GM21619 (cell line): Measurements from ENCODE around the gene MAP1B.

Experiments used
- ATAC-seq: cut with Tn5 transposase; IDR thresholded peaks from one replicate; pipeline ENCODE4 v1.9.1; 2021; ENCODE audit not compliant: unreplicated experiment

The MAP1B gene

DNA sequence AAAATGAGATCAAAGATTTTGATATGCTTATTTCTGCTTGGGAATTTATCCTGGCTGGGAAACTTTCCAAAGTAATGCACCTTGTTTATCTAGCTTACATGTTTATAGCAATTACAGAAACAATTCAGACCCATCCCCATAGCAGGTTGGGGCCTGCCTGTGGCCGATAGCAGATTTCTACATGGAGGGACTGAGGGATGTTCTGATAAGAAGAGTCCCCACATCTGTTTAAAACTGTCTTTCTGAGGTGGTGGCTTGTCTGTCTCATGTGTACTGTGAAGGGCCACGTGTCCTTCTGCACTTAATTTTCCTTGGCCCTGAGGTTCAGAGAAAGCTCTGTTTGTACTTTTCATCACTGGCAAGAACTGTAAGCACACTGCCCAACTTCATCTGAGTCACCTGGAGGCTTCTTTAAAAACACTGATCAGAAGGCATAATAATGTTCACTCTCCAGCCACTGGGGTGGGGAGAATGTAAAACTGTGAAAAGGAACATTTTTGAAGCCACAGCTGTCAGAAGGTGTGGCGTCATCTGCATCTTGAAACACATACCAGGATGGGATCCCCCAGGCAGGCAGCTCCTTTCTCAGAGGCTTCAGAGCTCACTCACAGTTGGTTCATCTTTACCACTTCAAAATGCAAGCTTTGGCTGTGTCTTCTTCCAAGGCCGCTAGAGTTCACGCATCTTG lies 80.3 kb downstream of the MAP1B start:
- no peak for ATAC-seq

DNA sequence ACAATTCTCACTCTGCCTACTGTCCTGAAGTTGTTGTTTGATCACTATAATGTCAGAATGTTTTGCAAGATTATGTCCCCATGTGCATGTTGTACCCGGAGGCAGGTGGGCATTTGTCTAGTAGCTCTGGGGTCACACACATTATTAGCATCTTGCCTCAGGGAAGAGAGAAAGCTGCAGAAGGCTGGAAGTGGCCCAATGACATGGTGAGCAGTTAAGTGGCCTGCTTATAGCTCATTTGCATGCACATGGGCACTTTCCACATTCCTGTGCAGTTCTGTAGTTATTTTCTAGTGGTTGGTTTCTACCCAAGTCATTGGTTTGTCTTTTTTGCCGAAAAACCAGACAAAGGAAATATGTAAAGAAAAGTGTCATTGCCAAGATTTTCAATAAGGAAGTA lies 80.9 kb downstream of the MAP1B start:
- no peak for ATAC-seq

- ATAC-seq: no peak
These were observed 81.9 kb downstream of the MAP1B start for GRCh38 chr5:72189146-72189545.

DNA sequence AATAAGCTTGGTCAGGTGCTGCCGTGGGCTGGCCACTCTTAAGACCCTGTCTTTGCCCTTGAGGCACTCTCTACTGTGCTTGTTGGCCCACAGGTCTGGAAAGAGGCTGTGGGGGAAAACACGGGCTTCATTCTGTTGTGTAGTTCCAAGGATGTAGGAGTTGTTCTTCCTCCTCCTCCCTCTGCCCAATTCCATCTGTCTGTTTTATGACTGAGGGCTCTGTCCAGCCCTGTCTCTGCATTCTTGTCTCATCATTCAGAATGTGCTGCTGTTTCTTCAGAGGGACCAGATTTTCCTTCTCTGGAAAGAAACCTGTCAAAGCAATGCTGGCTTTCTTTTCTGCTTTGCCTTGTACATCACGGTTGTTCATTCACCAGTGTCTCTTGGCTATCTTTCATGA lies 84.1 kb downstream of the MAP1B start:
- ATAC-seq: no peak

DNA sequence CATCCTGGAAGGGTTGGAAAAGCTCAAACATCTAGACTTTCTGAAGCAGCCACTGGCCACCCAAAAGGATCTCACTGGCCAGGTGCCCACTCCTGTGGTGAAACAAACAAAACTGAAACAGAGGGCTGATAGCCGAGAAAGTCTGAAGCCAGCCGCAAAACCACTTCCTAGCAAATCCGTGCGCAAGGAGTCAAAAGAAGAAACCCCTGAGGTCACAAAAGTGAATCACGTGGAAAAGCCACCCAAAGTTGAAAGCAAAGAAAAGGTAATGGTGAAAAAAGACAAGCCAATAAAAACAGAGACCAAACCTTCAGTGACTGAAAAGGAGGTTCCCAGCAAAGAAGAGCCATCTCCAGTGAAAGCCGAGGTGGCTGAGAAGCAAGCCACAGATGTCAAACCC lies 87.6 kb downstream of the MAP1B start:
- peak; percentile 97 for ATAC-seq

GRCh38 chr5:72195581-72195980 lies 88.3 kb downstream of the MAP1B start:
- ATAC-seq: no peak

DNA sequence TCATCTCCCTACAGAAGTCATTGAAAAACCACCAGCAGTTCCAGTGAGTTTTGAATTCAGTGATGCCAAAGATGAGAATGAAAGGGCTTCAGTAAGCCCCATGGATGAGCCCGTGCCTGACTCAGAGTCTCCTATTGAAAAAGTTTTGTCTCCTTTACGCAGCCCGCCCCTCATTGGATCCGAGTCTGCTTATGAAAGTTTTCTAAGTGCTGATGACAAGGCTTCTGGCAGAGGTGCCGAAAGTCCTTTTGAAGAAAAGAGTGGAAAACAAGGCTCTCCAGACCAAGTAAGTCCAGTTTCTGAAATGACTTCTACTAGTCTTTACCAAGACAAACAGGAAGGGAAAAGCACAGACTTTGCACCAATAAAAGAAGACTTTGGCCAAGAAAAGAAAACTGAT lies 90.1 kb downstream of the MAP1B start:
- no peak for ATAC-seq

DNA sequence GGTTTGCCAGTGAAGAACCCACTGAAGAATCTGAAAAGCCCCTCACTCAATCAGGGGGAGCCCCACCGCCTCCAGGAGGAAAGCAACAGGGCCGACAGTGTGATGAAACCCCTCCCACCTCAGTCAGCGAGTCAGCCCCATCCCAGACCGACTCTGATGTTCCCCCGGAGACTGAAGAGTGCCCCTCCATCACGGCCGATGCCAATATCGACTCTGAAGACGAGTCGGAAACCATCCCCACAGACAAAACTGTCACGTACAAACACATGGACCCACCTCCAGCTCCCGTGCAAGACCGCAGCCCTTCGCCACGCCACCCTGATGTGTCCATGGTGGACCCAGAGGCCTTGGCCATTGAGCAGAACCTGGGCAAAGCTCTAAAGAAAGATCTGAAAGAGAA lies 92.4 kb downstream of the MAP1B start:
- ATAC-seq: no peak

GRCh38 chr5:72202331-72202825 lies 95.1 kb downstream of the MAP1B start:
- ATAC-seq: no peak

- no peak for ATAC-seq
These were observed 96.1 kb downstream of the MAP1B start for GRCh38 chr5:72203251-72203845.

DNA sequence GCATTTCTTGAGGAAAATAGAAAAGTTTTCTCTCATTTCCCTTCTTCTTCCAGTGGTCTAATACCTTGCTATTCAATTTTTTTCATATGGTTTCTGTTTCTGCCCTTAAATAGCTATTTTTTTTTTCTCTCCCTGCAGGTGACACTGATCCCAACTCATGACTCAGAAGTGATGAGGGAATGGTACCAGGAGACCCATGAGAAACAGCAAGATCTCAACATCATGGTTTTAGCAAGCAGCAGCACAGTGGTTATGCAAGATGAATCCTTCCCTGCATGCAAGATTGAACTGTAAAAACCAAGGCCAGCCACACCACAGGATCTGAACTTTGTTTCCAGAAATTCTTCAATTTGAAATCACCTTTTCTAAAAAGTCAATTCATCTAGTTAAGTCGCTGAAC lies 97.7 kb downstream of the MAP1B start:
- ATAC-seq: no peak

DNA sequence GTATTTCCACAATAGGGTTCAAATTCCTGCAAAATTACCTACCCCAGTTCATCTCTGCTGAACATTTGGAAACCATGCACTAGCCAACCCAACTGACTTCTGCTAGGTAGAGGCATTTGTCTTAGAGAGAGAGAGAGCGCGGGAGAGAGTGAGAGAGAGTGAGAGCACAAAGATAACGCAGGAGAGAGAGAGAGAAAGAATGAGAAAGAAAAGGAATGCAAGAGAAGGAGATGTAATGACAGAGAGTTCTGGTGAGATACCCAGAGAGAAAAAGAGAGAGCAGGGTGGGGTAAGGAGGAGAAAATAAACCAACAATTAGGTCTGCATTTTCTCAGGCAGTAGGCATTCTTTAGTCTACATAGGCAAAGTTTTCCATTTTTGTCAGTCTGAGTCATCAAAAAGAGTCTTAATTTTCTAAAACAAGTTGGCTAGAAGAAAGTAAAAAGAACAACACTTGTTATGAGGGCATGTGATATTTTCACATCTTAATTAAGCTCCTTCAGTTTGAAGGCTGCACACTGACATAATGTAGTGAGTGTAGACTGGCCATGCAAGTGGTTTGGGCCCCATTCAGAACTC lies 98.2 kb downstream of the MAP1B start:
- no peak for ATAC-seq

DNA sequence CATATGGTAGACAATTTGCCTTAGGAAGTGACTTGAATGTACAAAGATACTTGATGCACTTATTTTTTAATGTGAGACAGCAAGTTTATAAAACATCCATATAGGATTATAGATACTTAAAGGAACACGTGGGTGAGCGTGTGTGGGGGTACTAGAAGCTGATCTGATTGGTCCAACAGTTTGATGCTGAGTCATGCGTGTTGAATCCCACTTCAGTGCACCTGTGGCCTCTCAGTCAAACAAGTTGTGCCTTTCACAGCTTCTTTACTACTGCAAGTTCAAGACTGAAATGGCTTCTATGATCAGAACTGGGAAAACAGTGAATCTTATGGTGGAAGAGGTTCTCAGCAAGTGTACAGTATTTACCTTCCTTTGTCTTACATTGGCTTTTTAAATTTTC lies 98.9 kb downstream of the MAP1B start:
- no peak for ATAC-seq

- no peak for ATAC-seq
These were observed 99.7 kb downstream of the MAP1B start for GRCh38 chr5:72206994-72207393.

- no peak for ATAC-seq
These were observed 101.2 kb downstream of the MAP1B start for GRCh38 chr5:72208324-72208926.

- ATAC-seq: no peak
These were observed 102.2 kb downstream of the MAP1B start for GRCh38 chr5:72209147-72210115.

DNA sequence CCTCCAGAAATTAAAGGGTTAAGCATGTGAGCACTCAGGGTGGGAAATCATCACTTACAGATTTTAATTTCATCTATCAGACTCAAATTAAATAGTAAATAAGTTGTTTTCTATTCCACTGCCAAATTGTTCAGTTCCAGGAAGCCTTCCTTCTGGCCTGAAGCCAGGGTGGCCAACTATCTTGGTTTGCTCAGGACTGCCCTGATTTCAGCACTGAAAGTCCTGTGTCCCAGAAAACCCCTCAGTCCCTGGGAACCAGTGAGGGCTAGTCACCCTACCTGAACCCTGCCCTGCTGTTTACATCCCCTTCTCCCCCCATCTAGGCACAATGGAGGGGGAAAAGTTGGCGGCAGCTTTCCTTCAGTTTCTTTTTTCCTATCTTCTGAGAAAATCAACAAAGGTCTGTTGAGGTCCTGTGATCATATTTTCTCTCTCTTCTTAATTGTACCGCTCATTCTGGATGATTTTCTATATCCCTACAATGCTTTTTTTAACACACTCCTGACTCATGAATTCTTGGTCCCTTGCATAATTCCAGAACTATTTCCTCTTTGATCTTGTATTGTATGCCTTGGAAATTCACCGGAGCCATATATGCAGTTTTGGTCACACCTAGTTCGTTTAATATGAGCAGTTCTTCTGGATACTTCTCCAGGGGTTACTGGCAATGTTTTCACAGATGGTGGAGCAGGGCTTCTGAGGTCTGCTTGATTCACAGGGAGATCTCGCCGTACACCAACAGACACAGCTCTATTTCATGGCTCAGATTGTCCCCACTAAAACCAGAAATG lies 103.8 kb downstream of the MAP1B start:
- ATAC-seq: no peak

DNA sequence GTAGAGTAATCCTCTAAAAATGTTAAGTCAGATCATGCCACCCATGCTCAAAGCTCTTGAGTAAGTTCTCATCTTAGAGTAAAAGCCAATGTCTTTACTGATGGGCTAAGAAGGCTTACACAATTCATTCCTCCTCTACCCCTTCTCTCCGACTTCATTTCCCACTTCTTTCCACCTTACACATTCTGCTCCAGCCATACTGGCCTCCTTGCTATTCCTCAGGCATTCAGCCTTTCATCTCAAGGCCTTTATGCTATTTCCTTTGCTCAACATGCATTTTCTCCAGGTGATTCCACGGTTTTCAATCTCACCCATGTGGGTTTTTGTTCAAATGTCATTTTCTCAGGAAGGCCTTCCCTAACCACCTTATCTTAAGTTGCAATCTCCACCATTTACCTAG lies 104.9 kb downstream of the MAP1B start:
- no peak for ATAC-seq

DNA sequence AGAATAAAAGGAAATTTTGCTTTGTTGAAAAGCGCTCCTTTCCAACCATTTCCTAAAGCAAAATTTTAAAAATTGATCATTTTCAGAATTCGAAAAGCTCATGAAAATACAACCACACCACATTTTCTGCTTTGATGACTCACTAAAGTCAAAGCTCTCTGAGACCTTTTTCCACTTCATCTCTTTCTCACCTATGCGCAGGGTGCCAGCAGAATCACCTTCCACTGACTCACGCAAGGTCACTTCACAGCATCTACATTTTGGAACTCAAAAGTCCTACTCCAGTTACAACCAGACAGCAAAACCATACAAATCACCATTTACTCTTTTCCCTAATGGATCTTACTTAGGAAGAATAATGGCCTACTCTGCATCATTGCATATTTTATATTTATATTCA lies 106.2 kb downstream of the MAP1B start:
- ATAC-seq: no peak

DNA sequence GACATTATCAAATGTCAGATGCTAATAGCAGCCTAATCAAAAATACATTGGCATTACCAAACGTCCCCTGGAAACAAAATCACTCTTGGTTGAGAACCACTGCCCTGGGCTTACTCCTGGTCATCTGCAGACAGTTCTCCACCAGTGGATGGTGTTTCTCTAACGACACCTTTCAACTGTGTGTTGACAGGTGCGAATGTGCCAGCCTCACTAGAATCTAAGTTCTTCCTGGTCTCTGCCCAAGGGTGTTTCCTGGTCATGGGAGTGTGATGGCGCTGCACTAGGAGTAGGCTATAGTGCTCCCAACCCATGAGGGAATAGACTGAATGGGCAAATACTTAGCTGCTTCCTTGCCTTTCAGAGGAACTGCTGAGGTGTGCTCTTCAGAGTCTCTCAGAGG lies 106.9 kb downstream of the MAP1B start:
- ATAC-seq: no peak
